Right lobe of liver (tissue), 4 donors: ENCODE results near the gene IL6R.

ENCODE experiments used
- CTCF ChIP-seq, 4 donors: fragments of 200-600 bp in 3 of 4; fragments of 450-650 bp in 1 of 4; IDR thresholded peaks; one replicate each; pipeline versions ENCODE4 v1.5.1 to v1.8.0; 2016 to 2022; ENCODE audit warnings: antibody characterized with exemption in 4 of 4, mild to moderate bottlenecking in 2 of 4
- POLR2A ChIP-seq: fragments of 450-650 bp; IDR thresholded peaks from one replicate; pipeline ENCODE4 v1.6.1; 2017; ENCODE audit warnings: antibody characterized with exemption, mild to moderate bottlenecking
- donor health status: DM: no; HTN: no; CAD: no.
- donor health status: DM: no; HTN: no; CAD: no.
- donor health status: DM: no; HTN: yes; CAD: no.

GRCh38 chr1:154419620-154420571, 14.8 kb downstream of the IL6R start:
- no peak for TF ChIP-seq CTCF (IDR thresholded peaks at IDR 0.05)
- TF ChIP-seq POLR2A, result no peak
